ENCODE results near the gene ERC2.
"Not testable (repeated sequence)": the region's sequence is repeated elsewhere in the genome, so short reads cannot be mapped to it uniquely, and the experiment has no call there.

ERC2 gene
- 0 to 0.24 (median 0) reads per million in 9 experiments for total RNA-seq

DNA sequence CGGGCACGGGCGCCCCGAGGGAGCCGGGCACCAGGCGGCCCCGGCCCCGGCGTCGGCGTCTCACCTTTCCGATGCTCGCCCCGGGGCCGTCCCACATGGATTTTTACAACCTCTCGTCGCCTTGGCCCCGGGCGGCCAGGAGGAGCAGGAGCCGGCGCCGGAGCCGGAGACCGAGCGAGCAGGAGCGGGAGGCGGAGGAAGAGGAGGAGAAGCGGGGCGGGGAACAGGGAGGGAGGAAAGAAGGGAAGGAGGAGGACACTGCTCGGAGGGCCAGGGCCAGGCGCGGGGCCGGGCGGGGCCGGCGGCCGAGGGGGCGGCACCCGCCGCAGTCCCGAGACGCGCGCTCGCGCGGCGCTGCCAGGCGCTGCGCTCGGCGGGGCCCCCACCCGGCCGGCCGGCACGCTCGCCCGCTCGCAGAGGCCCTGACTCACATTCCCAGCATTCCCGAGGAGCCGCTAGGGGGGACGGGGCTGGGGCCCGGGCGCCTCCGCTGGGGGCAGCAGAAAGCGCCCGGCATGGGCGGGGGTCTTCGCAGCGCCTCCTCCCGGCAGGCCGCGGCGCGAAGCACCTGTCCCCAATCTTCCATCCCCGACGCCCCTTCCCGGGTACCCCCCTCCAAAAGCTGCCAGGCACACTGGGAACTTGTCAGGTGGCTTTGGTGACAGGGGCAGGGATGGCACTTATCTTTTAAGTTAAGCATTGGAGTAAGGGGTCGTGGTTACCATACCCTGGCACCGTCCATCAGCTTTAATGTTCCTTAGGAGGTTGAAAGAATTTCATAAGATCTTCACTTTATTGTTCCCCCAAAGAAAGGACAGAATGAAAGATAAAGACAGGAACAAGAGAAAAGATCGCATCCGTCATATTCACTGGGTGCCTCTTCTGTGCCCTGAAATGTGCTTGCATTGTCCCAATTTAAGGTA is at the start of gene ERC2:
ERC2 (minus strand) TSS at position 284 of the 923 bp plus-strand sequence.
- Mint-ChIP-seq H3K4me1 (ENCODE audit: low read depth in 2 of 2) (peaks cover 0 to 3% of the 10 kb centered on the region in 2 donors), H3K27ac (no peak within 1 kb of the TSS), H3K9me3 (no peaks in the 10 kb centered on the region), H3K36me3 (ENCODE audit: insufficient read depth) (no peaks in the 10 kb centered on the region), H3K4me3 (peak within 1 kb of the TSS; percentile 18 to 37), H3K27me3 (peaks cover 68 to 84% of the 10 kb centered on the region in 2 donors)
- no peak for DNase-seq
- ATAC-seq (replicated peaks) = no peak

DNA sequence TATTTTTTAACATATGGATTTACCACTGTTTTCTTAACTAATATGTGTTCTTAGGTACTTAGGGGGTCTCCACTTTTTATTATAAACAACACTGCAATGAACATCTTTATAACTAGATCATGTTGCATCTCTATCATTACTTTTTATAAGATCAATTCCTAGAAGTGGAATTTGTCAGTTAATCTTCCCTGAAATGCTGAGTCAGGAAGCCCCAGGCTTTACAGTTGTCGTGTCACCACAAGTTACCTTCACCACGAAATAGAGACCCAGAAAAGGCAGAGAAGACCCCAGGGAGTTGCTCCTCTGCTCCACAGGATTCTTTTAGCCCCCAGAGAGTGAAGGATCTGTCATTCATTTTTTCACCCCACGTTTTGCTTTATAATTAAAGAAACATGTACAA is 34.5 kb upstream of the ERC2 start:
- DNase-seq = no peak
- no peaks in the 10 kb centered on the region for H3K9me3 Mint-ChIP-seq
- no peaks in the 10 kb centered on the region for H3K36me3 Mint-ChIP-seq (ENCODE audit: insufficient read depth)
- no peak for ATAC-seq (replicated peaks)
- peaks cover 61 to 65% of the 10 kb centered on the region in 2 donors for H3K27me3 Mint-ChIP-seq
- no peak overlapping the region for H3K27ac Mint-ChIP-seq
- no peak overlapping the region for H3K4me3 Mint-ChIP-seq
- H3K4me1 Mint-ChIP-seq (ENCODE audit: low read depth in 2 of 2) = no peaks in the 10 kb centered on the region

- not testable (repeated sequence) for H3K9me3 Mint-ChIP-seq; H3K36me3 Mint-ChIP-seq (ENCODE audit: insufficient read depth); ATAC-seq (replicated peaks); H3K27ac Mint-ChIP-seq; H3K4me3 Mint-ChIP-seq; H3K4me1 Mint-ChIP-seq (ENCODE audit: low read depth in 2 of 2); DNase-seq
- peaks cover 43 to 52% of the 10 kb centered on the region in 2 donors for H3K27me3 Mint-ChIP-seq
Observed at GRCh38 chr3:56496376-56496775, 28.1 kb upstream of the ERC2 start.

GRCh38 chr3:56494679-56495322 is 26.5 kb upstream of the ERC2 start:
- H3K4me3 Mint-ChIP-seq = no peak overlapping the region
- H3K9me3 Mint-ChIP-seq = peaks cover 0 to 2% of the 10 kb centered on the region in 2 donors
- peaks cover 47 to 52% of the 10 kb centered on the region in 2 donors for H3K27me3 Mint-ChIP-seq
- peaks cover 4% of the 10 kb centered on the region for H3K36me3 Mint-ChIP-seq (ENCODE audit: insufficient read depth)
- peak; percentile 99 for ATAC-seq (replicated peaks)
- peak; percentile 68 to 72 (median 71) for DNase-seq
- H3K4me1 Mint-ChIP-seq (ENCODE audit: low read depth in 2 of 2) = no peaks in the 10 kb centered on the region
- no peak overlapping the region for H3K27ac Mint-ChIP-seq

DNA sequence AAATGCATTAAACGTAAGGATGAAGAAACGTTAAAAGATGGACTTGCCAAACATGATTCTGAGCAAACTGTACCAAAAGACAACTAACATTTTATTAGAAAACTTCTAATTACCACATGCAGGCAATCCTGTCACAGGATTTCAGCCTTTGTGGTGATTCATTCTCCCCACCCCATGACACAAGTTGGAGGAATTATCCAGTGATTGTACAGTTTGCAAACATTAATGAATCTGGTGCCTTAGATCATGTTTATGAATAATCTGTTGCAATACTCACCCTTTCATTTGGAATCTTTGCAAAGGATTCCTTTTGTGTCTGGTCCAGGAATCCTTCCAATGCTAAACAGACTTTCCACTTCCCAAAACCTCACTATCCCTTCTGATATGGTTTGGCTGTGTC is 23.3 kb upstream of the ERC2 start:
- no peak overlapping the region for H3K4me3 Mint-ChIP-seq
- ATAC-seq (replicated peaks) = no peak
- peaks cover 0 to 2% of the 10 kb centered on the region in 2 donors for H3K9me3 Mint-ChIP-seq
- H3K27me3 Mint-ChIP-seq = peaks cover 27 to 53% of the 10 kb centered on the region in 2 donors
- peaks cover 4% of the 10 kb centered on the region for H3K36me3 Mint-ChIP-seq (ENCODE audit: insufficient read depth)
- no peak for DNase-seq
- no peak overlapping the region for H3K27ac Mint-ChIP-seq
- H3K4me1 Mint-ChIP-seq (ENCODE audit: low read depth in 2 of 2) = no peaks in the 10 kb centered on the region

GRCh38 chr3:56488812-56489600 is 20.7 kb upstream of the ERC2 start:
- no peak for DNase-seq
- Mint-ChIP-seq H3K36me3 (ENCODE audit: insufficient read depth) (no peaks in the 10 kb centered on the region), H3K27me3 (peaks cover 27 to 57% of the 10 kb centered on the region in 2 donors)

GRCh38 chr3:56484525-56485032 is 16.3 kb upstream of the ERC2 start:
- Mint-ChIP-seq H3K27me3 (peaks cover 13 to 46% of the 10 kb centered on the region in 2 donors), H3K4me3 (no peak overlapping the region), H3K27ac (no peak overlapping the region), H3K36me3 (ENCODE audit: insufficient read depth) (no peaks in the 10 kb centered on the region), H3K9me3 (no peaks in the 10 kb centered on the region), H3K4me1 (ENCODE audit: low read depth in 2 of 2) (no peaks in the 10 kb centered on the region)
- DNase-seq (no peak), ATAC-seq (replicated peaks) (no peak)

More at GRCh38 chr3:56488812-56489600, 20.7 kb upstream of the ERC2 start:
- Mint-ChIP-seq H3K4me3 (no peak overlapping the region), H3K4me1 (ENCODE audit: low read depth in 2 of 2) (no peaks in the 10 kb centered on the region), H3K27ac (no peak overlapping the region), H3K9me3 (no peaks in the 10 kb centered on the region)
- no peak for ATAC-seq (replicated peaks)

GRCh38 chr3:56484122-56484521 is 15.9 kb upstream of the ERC2 start:
- Mint-ChIP-seq H3K4me3 (no peak overlapping the region), H3K27me3 (peaks cover 13 to 41% of the 10 kb centered on the region in 2 donors), H3K9me3 (no peaks in the 10 kb centered on the region), H3K36me3 (ENCODE audit: insufficient read depth) (no peaks in the 10 kb centered on the region), H3K27ac (no peak overlapping the region), H3K4me1 (ENCODE audit: low read depth in 2 of 2) (no peaks in the 10 kb centered on the region)
- no peak for DNase-seq
- no peak for ATAC-seq (replicated peaks)

GRCh38 chr3:56477646-56478045 is 9.4 kb upstream of the ERC2 start:
- H3K4me1 Mint-ChIP-seq (ENCODE audit: low read depth in 2 of 2) = no peaks in the 10 kb centered on the region
- no peaks in the 10 kb centered on the region for H3K36me3 Mint-ChIP-seq (ENCODE audit: insufficient read depth)
- H3K27me3 Mint-ChIP-seq = peaks cover 43 to 46% of the 10 kb centered on the region in 2 donors
- H3K27ac Mint-ChIP-seq = no peak overlapping the region
- H3K4me3 Mint-ChIP-seq = no peak overlapping the region
- ATAC-seq (replicated peaks) (no peak), DNase-seq (no peak)
- no peaks in the 10 kb centered on the region for H3K9me3 Mint-ChIP-seq

GRCh38 chr3:56476771-56477170 is 8.5 kb upstream of the ERC2 start:
- Mint-ChIP-seq H3K36me3 (ENCODE audit: insufficient read depth) (no peaks in the 10 kb centered on the region), H3K4me1 (ENCODE audit: low read depth in 2 of 2) (no peaks in the 10 kb centered on the region), H3K27ac (no peak overlapping the region), H3K4me3 (no peak overlapping the region), H3K9me3 (no peaks in the 10 kb centered on the region), H3K27me3 (peaks cover 51 to 54% of the 10 kb centered on the region in 2 donors)
- no peak for DNase-seq
- no peak for ATAC-seq (replicated peaks)

GRCh38 chr3:56471771-56472170 is 3.5 kb upstream of the ERC2 start:
- Mint-ChIP-seq H3K9me3 (no peaks in the 10 kb centered on the region), H3K36me3 (ENCODE audit: insufficient read depth) (no peaks in the 10 kb centered on the region), H3K27me3 (peaks cover 69 to 70% of the 10 kb centered on the region in 2 donors), H3K4me1 (ENCODE audit: low read depth in 2 of 2) (peaks cover 0 to 3% of the 10 kb centered on the region in 2 donors), H3K4me3 (no peak overlapping the region), H3K27ac (no peak overlapping the region)
- ATAC-seq (replicated peaks) (no peak), DNase-seq (no peak)

- ATAC-seq (replicated peaks) = no peak
- H3K36me3 Mint-ChIP-seq (ENCODE audit: insufficient read depth) = no peaks in the 10 kb centered on the region
- H3K27me3 Mint-ChIP-seq = peaks cover 74 to 84% of the 10 kb centered on the region in 2 donors
- H3K9me3 Mint-ChIP-seq = no peaks in the 10 kb centered on the region
- peaks cover 0 to 3% of the 10 kb centered on the region in 2 donors for H3K4me1 Mint-ChIP-seq (ENCODE audit: low read depth in 2 of 2)
- DNase-seq = no peak
- H3K4me3 Mint-ChIP-seq = peak overlapping the region in 1 of 2 donors; percentile 18
- H3K27ac Mint-ChIP-seq = no peak overlapping the region
Observed at GRCh38 chr3:56469141-56469540, 874 bp upstream of the ERC2 start.

DNA sequence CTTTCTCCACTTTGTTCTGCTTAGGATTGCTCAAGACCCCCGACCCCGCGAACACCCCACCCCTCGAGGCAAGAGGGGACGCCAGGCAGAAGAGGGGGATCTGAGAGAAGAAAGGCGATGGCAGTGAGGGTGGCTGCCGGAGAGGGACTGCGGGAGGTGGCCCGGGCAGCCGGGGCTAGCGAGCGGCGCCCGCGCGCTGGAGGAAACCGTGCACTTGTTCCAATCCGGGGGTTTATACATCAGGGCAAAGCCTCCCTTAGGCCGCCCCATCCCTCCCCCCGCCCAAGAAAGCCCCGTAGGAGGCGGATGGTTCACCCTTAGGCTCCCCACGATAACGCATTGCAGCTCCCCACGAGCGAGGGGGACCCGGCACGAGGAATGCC is 475 bp downstream of the ERC2 start:
- DNase-seq (no peak), ATAC-seq (replicated peaks) (no peak)
- Mint-ChIP-seq H3K4me1 (ENCODE audit: low read depth in 2 of 2) (peaks cover 0 to 3% of the 10 kb centered on the region in 2 donors), H3K9me3 (no peaks in the 10 kb centered on the region), H3K27ac (no peak overlapping the region), H3K4me3 (peak overlapping the region in 1 of 2 donors; percentile 37), H3K27me3 (peaks cover 68 to 88% of the 10 kb centered on the region in 2 donors), H3K36me3 (ENCODE audit: insufficient read depth) (no peaks in the 10 kb centered on the region)
